ENCODE measurements around the gene SMIM41. TPM values are rescaled to one million over a fixed set of nuclear protein-coding genes. Genes with fewer than 3 reads are reported as not detected.

SMIM41 gene
- total RNA-seq, 2 experiments from 2014 or later: not detected

DNA sequence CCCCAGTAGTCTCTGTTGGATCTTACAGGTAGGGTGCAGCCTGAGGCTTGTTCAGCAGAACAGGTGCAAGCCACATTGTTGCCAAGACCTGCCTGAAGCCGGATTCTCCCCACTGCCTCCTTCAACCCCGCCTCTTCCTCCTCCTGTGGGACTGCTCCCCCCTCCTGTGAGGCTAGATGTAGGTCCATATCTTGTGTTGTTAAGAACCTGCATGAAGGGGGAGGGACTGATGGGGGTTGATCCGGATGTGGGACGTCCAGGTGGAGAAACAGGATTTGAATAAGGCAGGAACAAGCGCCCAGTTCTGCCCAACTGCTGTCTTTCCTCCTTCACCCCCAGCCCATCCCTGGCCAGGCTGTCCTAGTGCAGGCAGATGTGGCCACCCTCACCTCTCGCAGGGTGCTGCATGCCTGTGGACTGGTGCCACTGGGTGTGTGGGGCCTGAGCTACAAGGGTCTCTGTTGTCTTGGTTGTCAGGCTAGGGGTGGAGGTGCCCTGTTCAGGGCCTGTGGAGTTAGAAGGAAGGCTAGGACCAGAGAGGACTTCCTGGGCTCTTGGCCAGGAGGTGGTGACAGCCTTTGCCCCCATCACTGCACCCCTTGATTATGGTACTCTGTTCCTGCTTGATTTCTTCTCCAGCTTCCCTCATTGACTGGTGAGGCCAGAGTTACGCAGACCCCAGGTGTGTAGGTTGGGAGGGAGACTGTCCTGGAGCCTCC, 26.9 kb upstream of the SMIM41 start:
- peaks cover 28% of the 10 kb centered on the region for H3K36me3 Mint-ChIP-seq (ENCODE audit: low read depth)
- H3K4me3 Mint-ChIP-seq: peak overlapping the region; percentile 98
- H3K27ac Mint-ChIP-seq: peak overlapping the region; percentile 84
- DNase-seq: peak; percentile 63
- H3K27me3 Mint-ChIP-seq (ENCODE audit: low read depth): no peaks in the 10 kb centered on the region
- H3K4me1 Mint-ChIP-seq (ENCODE audit: low read depth): peaks cover 43% of the 10 kb centered on the region
- CTCF ChIA-PET: interaction anchor here (0.5 to 3.6 kb wide), 4 partner anchors 15 to 27 kb away, joined by 3 to 47 read pairs (median 3); no protein-coding TSS in a partner anchor
- no peaks in the 10 kb centered on the region for H3K9me3 Mint-ChIP-seq
- intact Hi-C loops (cut with micrococcal nuclease): no loop called here

DNA sequence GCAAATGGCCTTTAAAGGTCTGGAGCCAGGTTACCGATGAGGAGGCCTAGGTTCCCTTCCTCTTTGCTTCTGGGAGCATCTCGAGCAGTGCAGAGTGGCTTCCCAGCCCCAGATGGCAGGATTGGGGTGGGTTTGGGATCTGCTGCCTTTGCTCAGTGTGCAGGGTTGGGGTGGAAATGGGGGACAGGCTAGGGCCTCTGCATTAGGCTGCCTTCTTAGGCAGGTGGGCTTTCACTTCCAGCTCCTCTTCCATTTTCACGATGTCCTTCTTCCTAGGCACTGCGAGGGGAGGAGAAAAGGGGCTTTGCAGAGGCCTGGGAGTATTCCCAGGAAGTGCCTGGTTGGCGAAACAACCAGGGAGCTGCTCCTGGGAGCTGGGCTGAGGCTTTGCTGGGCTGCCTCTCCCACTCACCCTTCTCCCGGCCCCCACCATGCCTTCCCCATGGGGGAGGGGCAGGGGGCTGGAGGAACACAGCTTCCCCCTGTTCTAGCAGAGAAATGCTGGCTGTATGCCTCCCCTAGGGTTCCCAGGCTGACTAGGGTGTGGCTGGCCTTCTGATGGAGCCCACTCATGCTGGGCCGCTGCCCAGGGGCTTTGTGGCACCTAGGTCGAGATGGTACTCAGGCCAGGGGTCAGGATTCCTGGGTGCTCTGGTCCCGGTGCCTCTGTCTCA, 25.8 kb upstream of the SMIM41 start:
- Mint-ChIP-seq H3K27ac (peak overlapping the region; percentile 18), H3K27me3 (ENCODE audit: low read depth) (no peaks in the 10 kb centered on the region), H3K4me1 (ENCODE audit: low read depth) (peaks cover 43% of the 10 kb centered on the region), H3K9me3 (no peaks in the 10 kb centered on the region), H3K36me3 (ENCODE audit: low read depth) (peaks cover 34% of the 10 kb centered on the region), H3K4me3 (peak overlapping the region; percentile 98)
- no peak for DNase-seq
- intact Hi-C loops (cut with micrococcal nuclease): no loop called here
- CTCF ChIA-PET: interaction anchor here (0.8 to 1.2 kb wide), 2 partner anchors 17 to 28 kb away, joined by 3 read pairs; no protein-coding TSS in a partner anchor

DNA sequence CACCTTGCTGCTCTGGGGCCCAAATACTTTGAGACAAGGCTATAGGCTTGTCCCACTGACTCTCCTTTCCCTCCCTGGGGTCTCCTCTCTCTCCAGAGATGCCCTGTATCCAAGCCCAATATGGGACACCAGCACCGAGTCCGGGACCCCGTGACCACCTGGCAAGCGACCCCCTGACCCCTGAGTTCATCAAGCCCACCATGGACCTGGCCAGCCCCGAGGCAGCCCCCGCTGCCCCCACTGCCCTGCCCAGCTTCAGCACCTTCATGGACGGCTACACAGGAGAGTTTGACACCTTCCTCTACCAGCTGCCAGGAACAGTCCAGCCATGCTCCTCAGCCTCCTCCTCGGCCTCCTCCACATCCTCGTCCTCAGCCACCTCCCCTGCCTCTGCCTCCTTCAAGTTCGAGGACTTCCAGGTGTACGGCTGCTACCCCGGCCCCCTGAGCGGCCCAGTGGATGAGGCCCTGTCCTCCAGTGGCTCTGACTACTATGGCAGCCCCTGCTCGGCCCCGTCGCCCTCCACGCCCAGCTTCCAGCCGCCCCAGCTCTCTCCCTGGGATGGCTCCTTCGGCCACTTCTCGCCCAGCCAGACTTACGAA, 25.2 kb upstream of the SMIM41 start:
- no peak overlapping the region for H3K27ac Mint-ChIP-seq

DNA sequence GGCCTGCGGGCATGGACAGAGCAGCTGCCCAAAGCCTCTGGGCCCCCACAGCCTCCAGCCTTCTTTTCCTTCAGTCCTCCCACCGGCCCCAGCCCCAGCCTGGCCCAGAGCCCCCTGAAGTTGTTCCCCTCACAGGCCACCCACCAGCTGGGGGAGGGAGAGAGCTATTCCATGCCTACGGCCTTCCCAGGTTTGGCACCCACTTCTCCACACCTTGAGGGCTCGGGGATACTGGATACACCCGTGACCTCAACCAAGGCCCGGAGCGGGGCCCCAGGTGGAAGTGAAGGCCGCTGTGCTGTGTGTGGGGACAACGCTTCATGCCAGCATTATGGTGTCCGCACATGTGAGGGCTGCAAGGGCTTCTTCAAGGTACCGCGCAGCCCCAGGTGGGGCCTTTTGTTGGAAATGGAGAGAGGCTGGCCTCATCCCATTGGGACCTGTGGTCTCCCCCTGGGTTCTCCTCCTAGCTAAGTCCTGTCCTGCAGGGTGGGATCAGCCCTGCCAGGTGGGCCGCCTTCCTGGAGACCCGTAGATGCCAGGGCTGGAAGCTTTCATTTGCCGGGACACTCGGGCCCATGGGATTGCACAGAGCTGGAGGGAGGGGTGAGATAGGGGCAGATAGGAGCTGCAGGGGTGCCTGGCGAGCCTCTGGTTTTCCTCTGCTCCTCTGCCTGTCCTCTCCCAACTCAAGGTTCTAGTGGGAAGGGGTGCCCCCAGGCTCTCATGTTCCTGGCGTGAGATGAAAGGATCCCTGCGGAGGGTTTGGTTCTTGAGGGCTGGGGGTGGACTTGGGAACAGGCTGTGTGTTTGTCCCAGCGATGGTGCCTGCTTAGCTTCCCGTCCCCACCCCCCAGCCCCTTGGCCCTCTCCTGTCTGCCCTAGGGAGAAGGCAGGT, 24.4 kb upstream of the SMIM41 start:
- intact Hi-C loops (cut with micrococcal nuclease): no loop called here
- Mint-ChIP-seq H3K9me3 (no peaks in the 10 kb centered on the region), H3K36me3 (ENCODE audit: low read depth) (peaks cover 36% of the 10 kb centered on the region), H3K4me1 (ENCODE audit: low read depth) (peaks cover 33% of the 10 kb centered on the region), H3K4me3 (no peak overlapping the region), H3K27ac (no peak overlapping the region), H3K27me3 (ENCODE audit: low read depth) (no peaks in the 10 kb centered on the region)
- CTCF ChIA-PET: interaction anchor here (0.6 to 1.7 kb wide), 4 partner anchors 13 to 33 kb away, joined by 3 to 10 read pairs (median 4); no protein-coding TSS in a partner anchor
- no peak for DNase-seq

More for the DNA sequence above, 25.2 kb upstream of the SMIM41 start:
- Mint-ChIP-seq H3K4me1 (ENCODE audit: low read depth) (peaks cover 41% of the 10 kb centered on the region), H3K4me3 (no peak overlapping the region), H3K9me3 (no peaks in the 10 kb centered on the region), H3K27me3 (ENCODE audit: low read depth) (no peaks in the 10 kb centered on the region), H3K36me3 (ENCODE audit: low read depth) (peaks cover 36% of the 10 kb centered on the region)
- DNase-seq: no peak
- CTCF ChIA-PET: interaction anchor here (0.6 to 1.7 kb wide), 5 partner anchors 14 to 32 kb away, joined by 3 to 10 read pairs (median 3); no protein-coding TSS in a partner anchor
- intact Hi-C loops (cut with micrococcal nuclease): no loop called here

DNA sequence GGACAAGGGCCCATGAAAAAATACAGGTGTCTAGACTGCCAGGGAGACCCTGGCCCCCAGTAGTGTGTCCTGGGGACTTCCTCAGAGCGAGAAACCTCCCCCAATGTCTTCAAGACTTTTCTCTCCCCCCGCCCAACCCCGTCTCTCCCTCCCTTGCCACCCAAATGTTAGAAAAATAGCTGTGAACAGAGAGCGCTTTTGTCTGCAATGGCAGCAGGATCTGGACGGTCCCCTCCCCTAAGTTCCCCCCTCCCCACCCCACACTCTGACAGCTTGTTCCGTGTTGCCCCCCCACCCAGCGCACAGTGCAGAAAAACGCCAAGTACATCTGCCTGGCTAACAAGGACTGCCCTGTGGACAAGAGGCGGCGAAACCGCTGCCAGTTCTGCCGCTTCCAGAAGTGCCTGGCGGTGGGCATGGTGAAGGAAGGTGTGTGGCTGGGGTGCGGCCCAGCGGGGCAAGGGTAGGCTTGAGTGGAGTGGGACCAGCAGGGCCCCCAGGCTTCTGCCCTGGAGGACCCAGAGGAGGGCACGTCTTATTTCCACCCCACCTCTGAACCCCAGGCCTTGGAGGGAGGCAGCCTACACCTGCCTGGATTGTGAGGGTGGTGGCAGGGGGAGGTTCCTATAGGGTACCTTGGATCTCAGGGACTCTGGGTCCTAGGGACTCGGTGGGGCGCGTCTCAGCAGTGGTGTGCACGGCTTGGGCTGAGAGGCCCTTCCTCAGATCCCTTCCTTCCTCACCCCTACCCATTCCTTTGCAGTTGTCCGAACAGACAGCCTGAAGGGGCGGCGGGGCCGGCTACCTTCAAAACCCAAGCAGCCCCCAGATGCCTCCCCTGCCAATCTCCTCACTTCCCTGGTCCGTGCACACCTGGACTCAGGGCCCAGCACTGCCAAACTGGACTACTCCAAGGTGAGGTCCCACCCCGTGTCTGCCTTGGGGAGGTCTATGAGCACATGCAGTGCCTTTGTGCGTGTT, 23.5 kb upstream of the SMIM41 start:
- peaks cover 27% of the 10 kb centered on the region for H3K4me1 Mint-ChIP-seq (ENCODE audit: low read depth)
- H3K27ac Mint-ChIP-seq: no peak overlapping the region
- H3K9me3 Mint-ChIP-seq: no peaks in the 10 kb centered on the region
- intact Hi-C loops (cut with micrococcal nuclease): no loop called here
- CTCF ChIA-PET: interaction anchor here (1.4 to 1.7 kb wide), 3 partner anchors 12 to 31 kb away, joined by 4 to 10 read pairs (median 8); no protein-coding TSS in a partner anchor
- no peak for DNase-seq
- H3K36me3 Mint-ChIP-seq (ENCODE audit: low read depth): peaks cover 36% of the 10 kb centered on the region
- H3K27me3 Mint-ChIP-seq (ENCODE audit: low read depth): no peaks in the 10 kb centered on the region
- H3K4me3 Mint-ChIP-seq: no peak overlapping the region

DNA sequence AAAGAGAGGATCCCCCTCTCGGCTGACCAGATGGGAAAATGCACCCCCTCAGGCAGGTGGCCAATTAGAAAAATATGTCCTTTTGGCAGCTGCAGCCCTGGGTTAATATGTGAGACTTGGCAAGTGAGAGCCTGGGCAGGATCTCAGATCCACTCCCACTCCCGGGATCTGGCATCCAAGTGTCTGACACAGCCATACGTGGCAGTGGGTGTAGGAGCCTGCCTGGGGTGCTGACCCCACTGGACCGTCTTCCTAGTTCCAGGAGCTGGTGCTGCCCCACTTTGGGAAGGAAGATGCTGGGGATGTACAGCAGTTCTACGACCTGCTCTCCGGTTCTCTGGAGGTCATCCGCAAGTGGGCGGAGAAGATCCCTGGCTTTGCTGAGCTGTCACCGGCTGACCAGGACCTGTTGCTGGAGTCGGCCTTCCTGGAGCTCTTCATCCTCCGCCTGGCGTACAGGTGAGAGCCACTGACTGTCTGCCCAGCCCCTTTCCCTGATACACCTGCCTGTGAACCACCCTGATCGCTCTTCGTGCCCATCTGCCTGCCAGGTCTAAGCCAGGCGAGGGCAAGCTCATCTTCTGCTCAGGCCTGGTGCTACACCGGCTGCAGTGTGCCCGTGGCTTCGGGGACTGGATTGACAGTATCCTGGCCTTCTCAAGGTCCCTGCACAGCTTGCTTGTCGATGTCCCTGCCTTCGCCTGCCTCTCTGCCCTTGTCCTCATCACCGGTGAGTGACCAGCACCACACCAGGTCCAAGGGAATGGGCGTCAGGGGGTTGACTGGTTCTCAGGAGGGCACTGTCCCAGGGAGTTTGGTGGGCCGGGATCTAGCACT, 22.5 kb upstream of the SMIM41 start:
- no peak overlapping the region for H3K4me3 Mint-ChIP-seq
- CTCF ChIA-PET: interaction anchor here (0.5 to 1.5 kb wide), 4 partner anchors 11 to 132 kb away, joined by 3 to 8 read pairs (median 4); no protein-coding TSS in a partner anchor
- intact Hi-C loops (cut with micrococcal nuclease): no loop called here
- no peaks in the 10 kb centered on the region for H3K27me3 Mint-ChIP-seq (ENCODE audit: low read depth)
- peaks cover 31% of the 10 kb centered on the region for H3K36me3 Mint-ChIP-seq (ENCODE audit: low read depth)
- H3K9me3 Mint-ChIP-seq: no peaks in the 10 kb centered on the region
- peaks cover 26% of the 10 kb centered on the region for H3K4me1 Mint-ChIP-seq (ENCODE audit: low read depth)
- no peak for DNase-seq
- H3K27ac Mint-ChIP-seq: no peak overlapping the region

DNA sequence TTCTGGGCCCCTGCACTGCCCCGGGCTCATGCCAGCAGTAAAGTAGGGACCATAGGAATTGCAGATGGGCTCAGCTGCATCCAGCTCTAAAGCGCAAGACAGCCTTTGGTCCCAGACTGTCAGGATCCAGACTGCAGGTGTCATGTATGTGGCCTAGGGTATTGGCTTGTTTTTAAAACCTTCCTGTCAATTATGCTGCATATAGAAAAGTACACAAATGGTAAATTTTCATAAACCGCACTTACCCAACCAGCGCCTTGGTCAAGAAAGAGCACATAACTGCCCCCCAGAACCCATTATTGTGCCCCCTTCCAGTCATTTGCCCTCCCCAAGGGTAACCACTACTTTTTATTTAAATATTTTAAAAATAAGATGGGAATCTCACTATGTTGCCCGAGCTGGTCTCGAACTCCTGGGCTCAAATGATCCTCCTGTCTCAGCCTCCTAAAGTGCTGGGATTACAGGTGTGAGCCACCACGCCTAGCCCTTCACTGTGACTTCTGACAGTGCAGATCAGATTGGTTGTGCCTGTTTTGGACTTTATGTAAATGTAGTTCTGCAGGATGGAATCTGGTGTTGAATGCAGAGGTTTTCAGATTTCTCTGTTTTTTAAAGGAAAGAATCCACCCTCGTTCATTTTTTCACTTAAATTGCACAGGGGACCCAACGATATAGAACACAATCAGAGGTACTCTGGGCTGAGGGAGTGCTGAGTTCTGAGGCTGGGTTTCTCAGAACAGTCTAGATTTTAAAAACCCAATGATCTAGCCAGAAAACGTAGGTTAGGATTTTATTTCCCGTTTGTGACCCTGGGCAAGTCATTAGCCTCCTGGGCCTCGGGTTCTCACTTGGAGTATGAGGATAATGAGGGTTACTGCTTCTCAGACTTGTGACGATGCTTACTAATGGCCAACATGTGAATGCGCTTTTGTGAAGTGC, 21.6 kb upstream of the SMIM41 start:
- no peak for DNase-seq
- Mint-ChIP-seq H3K27ac (no peak overlapping the region), H3K36me3 (ENCODE audit: low read depth) (peaks cover 25% of the 10 kb centered on the region), H3K4me3 (no peak overlapping the region), H3K27me3 (ENCODE audit: low read depth) (no peaks in the 10 kb centered on the region), H3K4me1 (ENCODE audit: low read depth) (peaks cover 20% of the 10 kb centered on the region), H3K9me3 (no peaks in the 10 kb centered on the region)
- CTCF ChIA-PET: interaction anchor here (0.7 to 1.5 kb wide), 2 partner anchors 31 to 33 kb away, joined by 3 to 4 read pairs; no protein-coding TSS in a partner anchor
- intact Hi-C loops (cut with micrococcal nuclease): no loop called here

DNA sequence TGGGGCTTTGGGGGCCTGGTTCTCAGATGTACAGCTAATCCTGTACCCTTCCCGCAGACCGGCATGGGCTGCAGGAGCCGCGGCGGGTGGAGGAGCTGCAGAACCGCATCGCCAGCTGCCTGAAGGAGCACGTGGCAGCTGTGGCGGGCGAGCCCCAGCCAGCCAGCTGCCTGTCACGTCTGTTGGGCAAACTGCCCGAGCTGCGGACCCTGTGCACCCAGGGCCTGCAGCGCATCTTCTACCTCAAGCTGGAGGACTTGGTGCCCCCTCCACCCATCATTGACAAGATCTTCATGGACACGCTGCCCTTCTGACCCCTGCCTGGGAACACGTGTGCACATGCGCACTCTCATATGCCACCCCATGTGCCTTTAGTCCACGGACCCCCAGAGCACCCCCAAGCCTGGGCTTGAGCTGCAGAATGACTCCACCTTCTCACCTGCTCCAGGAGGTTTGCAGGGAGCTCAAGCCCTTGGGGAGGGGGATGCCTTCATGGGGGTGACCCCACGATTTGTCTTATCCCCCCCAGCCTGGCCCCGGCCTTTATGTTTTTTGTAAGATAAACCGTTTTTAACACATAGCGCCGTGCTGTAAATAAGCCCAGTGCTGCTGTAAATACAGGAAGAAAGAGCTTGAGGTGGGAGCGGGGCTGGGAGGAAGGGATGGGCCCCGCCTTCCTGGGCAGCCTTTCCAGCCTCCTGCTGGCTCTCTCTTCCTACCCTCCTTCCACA, 20.7 kb upstream of the SMIM41 start:
- Mint-ChIP-seq H3K36me3 (ENCODE audit: low read depth) (peaks cover 22% of the 10 kb centered on the region), H3K27me3 (ENCODE audit: low read depth) (no peaks in the 10 kb centered on the region), H3K4me1 (ENCODE audit: low read depth) (peaks cover 14% of the 10 kb centered on the region), H3K4me3 (no peak overlapping the region), H3K9me3 (no peaks in the 10 kb centered on the region), H3K27ac (no peak overlapping the region)
- DNase-seq: no peak
- CTCF ChIA-PET: interaction anchor here (0.9 to 5.6 kb wide), 3 partner anchors 20 to 33 kb away, joined by 3 to 44 read pairs (median 4); partner anchors contain the start of gene SMIM41
- intact Hi-C loops (cut with micrococcal nuclease): no loop called here

All from activated naive CD4-positive, alpha-beta T cell treated with anti-CD3 and anti-CD28 coated beads for 36 hours (primary cell).